Keratinocyte (primary cell): ENCODE data around the gene PPFIBP2. TPM values are rescaled to one million over a fixed set of nuclear protein-coding genes. Genes with fewer than 3 reads are reported as not detected.

Experiments
- DNase-seq: peaks from one replicate; pipeline ENCODE4 v3.0.0-alpha.2; 2011; ENCODE audit warnings: low read depth, missing footprints, low spot score
- FAIRE-seq: peaks from 2 replicates; lab custom pipeline; 2011; peaks lifted over from hg19 to GRCh38; lab: Jason Lieb, UNC
- H2AFZ ChIP-seq: 2 replicates; pipeline ENCODE4 v1.6.0; 2012; ENCODE audit warnings: low read length, control low read depth, inconsistent platforms; ENCODE audit not compliant: control insufficient read depth
- H3K27ac ChIP-seq: 2 replicates; pipeline ENCODE4 v1.5.1; 2011; ENCODE audit warnings: low read length; ENCODE audit not compliant: control insufficient read depth, insufficient read depth
- H3K27me3 ChIP-seq: 3 replicates; pipeline ENCODE4 v1.6.0; 2011; ENCODE audit warnings: low read length; ENCODE audit not compliant: control insufficient read depth, insufficient read depth; ENCODE audit errors: extremely low read depth
- H3K36me3 ChIP-seq, 2 experiments: 2 replicates in 1 of 2; 3 replicates in 1 of 2; pipeline ENCODE4 v1.5.1; 2011; ENCODE audit warnings: low read length in 2 of 2, mild to moderate bottlenecking in 1 of 2; ENCODE audit not compliant: control insufficient read depth in 2 of 2, insufficient read depth in 2 of 2; ENCODE audit errors: extremely low read depth in 1 of 2
- H3K4me1 ChIP-seq: 3 replicates; pipeline ENCODE4 v1.5.1; 2011; ENCODE audit warnings: low read length; ENCODE audit not compliant: control insufficient read depth, insufficient read depth; ENCODE audit errors: extremely low read depth
- H3K4me2 ChIP-seq: 3 replicates; pipeline ENCODE4 v1.6.0; 2011; ENCODE audit warnings: low read depth, low read length; ENCODE audit not compliant: control insufficient read depth, insufficient read depth; ENCODE audit errors: extremely low read depth
- H3K4me3 ChIP-seq, 3 experiments: fragments of 200-600 bp in 1 of 3; sonication (generic) in 1 of 3; 2 replicates in 2 of 3; 3 replicates in 1 of 3; pipeline ENCODE4 v1.5.1; 2011 to 2016; ENCODE audit warnings: low read length in 3 of 3, mild to moderate bottlenecking in 3 of 3, control low read depth in 2 of 3, inconsistent platforms in 1 of 3, low read depth in 1 of 3, mixed read lengths in 1 of 3, mixed run types in 1 of 3, moderate library complexity in 1 of 3; ENCODE audit not compliant: control insufficient read depth in 2 of 3, insufficient read depth in 2 of 3; ENCODE audit errors: extremely low read depth in 1 of 3
- H3K79me2 ChIP-seq: 2 replicates; pipeline ENCODE4 v1.6.0; 2012; ENCODE audit warnings: low read length; ENCODE audit not compliant: control insufficient read depth, insufficient read depth
- H3K9ac ChIP-seq: 3 replicates; pipeline ENCODE4 v1.6.0; 2011; ENCODE audit warnings: low read length; ENCODE audit not compliant: control insufficient read depth, insufficient read depth; ENCODE audit errors: extremely low read depth
- H3K9me1 ChIP-seq: 3 replicates; pipeline ENCODE4 v1.6.0; 2011; ENCODE audit warnings: low read length; ENCODE audit not compliant: control insufficient read depth, insufficient read depth; ENCODE audit errors: extremely low read depth
- H3K9me3 ChIP-seq: 2 replicates; pipeline ENCODE4 v1.5.1; 2012; ENCODE audit warnings: low read depth, low read length; ENCODE audit not compliant: control insufficient read depth
- H4K20me1 ChIP-seq: 3 replicates; pipeline ENCODE4 v1.6.0; 2011; ENCODE audit warnings: low read length; ENCODE audit not compliant: control insufficient read depth, insufficient read depth; ENCODE audit errors: extremely low read depth
- CTCF ChIP-seq, 3 experiments: IDR thresholded peaks in 1 of 3; conservative IDR thresholded peaks in 1 of 3; optimal IDR thresholded peaks in 1 of 3; 2 replicates in 2 of 3; 3 replicates in 1 of 3; pipeline versions ENCODE3 to v1.5.1; 2011; ENCODE audit warnings: low read length in 3 of 3, mild to moderate bottlenecking in 3 of 3, moderate library complexity in 2 of 3, control low read depth in 1 of 3, inconsistent platforms in 1 of 3; ENCODE audit not compliant: insufficient read depth in 2 of 3; ENCODE audit errors: extremely low read depth in 1 of 3
- EZH2 ChIP-seq: IDR thresholded peaks from one replicate; pipeline ENCODE4 v1.6.1; 2012; ENCODE audit warnings: inconsistent platforms, mild to moderate bottlenecking, low read length, moderate library complexity
- dilution Hi-C: fragments of 300-500 bp; cut with MboI; formaldehyde crosslinking; loops from one replicate; pipeline ENCODE4 v1.7.0; 2020; ENCODE audit warnings: low sequenced_read_pairs; ENCODE audit not compliant: extremely low pct_ligation_motif_present
- polyA plus RNA-seq, 5 experiments: library from polyadenylated mRNA; depleted of rRNA in 3 of 5; stranded (reverse) in 3 of 5; stranded (forward) in 1 of 5; unstranded in 1 of 5; fragments of >200 nt; gene quantifications; 1 replicate in 1 of 5; 2 replicates in 3 of 5; 3 replicates in 1 of 5; pipeline versions ENCODE4 v1.2.1 to v1.2.3, GENCODE V29; 2011 to 2012; ENCODE audit warnings: missing spikeins in 2 of 5, low read depth in 1 of 5, low replicate concordance in 1 of 5

The PPFIBP2 gene
- polyA plus RNA-seq, 1 donor (not counting 4 experiments of a cell fraction or from before 2014, with no cell fraction given): 11.0 TPM

GRCh38 chr11:7655253-7656217 lies 141.7 kb downstream of the PPFIBP2 start:
- Histone ChIP-seq H3K27ac (no peak overlapping the region), H3K4me2 (no peak overlapping the region), H3K36me3 (peaks cover 0 to 9% of the 10 kb centered on the region in 2 experiments), H3K4me1 (no peaks in the 10 kb centered on the region), H2AFZ (no peak overlapping the region), H3K79me2 (no peaks in the 10 kb centered on the region), H3K9ac (no peak overlapping the region), H3K4me3 (no peak overlapping the region), H4K20me1 (no peaks in the 10 kb centered on the region), H3K9me1 (no peaks in the 10 kb centered on the region), H3K9me3 (no peaks in the 10 kb centered on the region), H3K27me3 (no peaks in the 10 kb centered on the region)
- dilution Hi-C loops: no loop called here
- no peak for TF ChIP-seq CTCF (optimal IDR thresholded peaks at IDR 0.05 in 1 of 3, IDR thresholded peaks at IDR 0.05 in 1 of 3, conservative IDR thresholded peaks at IDR 0.05 in 1 of 3; ENCODE audit: extremely low read depth in 1 of 3, insufficient read depth in 2 of 3, low read length in 3 of 3)
- TF ChIP-seq EZH2: no peak
- DNase-seq (no peak), FAIRE-seq (no peak)

DNA sequence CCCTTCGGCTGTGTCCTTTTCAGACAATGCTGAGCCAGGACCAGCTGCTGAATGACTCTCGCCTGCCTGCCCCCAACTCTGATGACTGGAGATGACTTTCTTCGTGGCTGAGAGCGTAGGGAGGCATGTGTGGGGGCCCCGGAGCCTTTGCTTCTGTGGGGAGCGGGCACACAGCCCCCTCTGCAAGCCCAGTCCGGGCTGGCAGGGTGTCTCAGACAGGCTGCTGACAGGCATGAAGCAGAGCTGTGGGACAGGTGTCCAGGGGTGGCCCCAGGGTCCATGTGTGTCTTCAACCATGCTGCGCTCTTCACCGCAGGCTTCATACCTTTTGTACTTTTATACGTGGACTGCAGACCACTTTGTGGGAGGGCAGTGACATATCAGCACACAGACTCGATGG lies 142.9 kb downstream of the PPFIBP2 start:
- H3K4me2 ChIP-seq: no peak overlapping the region
- no peak overlapping the region for H3K9ac ChIP-seq
- H4K20me1 ChIP-seq: no peaks in the 10 kb centered on the region
- peaks cover 0 to 9% of the 10 kb centered on the region in 2 experiments for H3K36me3 ChIP-seq
- H3K4me1 ChIP-seq: no peaks in the 10 kb centered on the region
- no peaks in the 10 kb centered on the region for H3K9me1 ChIP-seq
- FAIRE-seq (no peak), DNase-seq (no peak)
- no peak overlapping the region for H3K27ac ChIP-seq
- TF ChIP-seq CTCF (optimal IDR thresholded peaks at IDR 0.05 in 1 of 3, IDR thresholded peaks at IDR 0.05 in 1 of 3, conservative IDR thresholded peaks at IDR 0.05 in 1 of 3; ENCODE audit: extremely low read depth in 1 of 3, insufficient read depth in 2 of 3, low read length in 3 of 3): no peak
- TF ChIP-seq EZH2: no peak
- no peaks in the 10 kb centered on the region for H3K27me3 ChIP-seq
- H3K79me2 ChIP-seq: no peaks in the 10 kb centered on the region
- no peak overlapping the region for H2AFZ ChIP-seq
- dilution Hi-C loops: no loop called here
- H3K9me3 ChIP-seq: no peaks in the 10 kb centered on the region
- no peak overlapping the region for H3K4me3 ChIP-seq
